H1 (cell line): ENCODE measurements around the gene SLC66A2. TPM values are rescaled to one million over a fixed set of nuclear protein-coding genes. Genes with fewer than 3 reads are reported as not detected.

Experiments used
- CTCF ChIA-PET: fragments of 300-600 bp; sonication (Branson Sonifier 250); formaldehyde crosslinking; loops from one replicate; lab custom pipeline; 2021; ENCODE audit not compliant: partially characterized antibody; lab: Charles Lee
- POLR2A ChIA-PET: fragments of 300-600 bp; sonication (Branson Sonifier 250); formaldehyde crosslinking; loops from one replicate; lab custom pipeline; 2021; ENCODE audit warnings: inconsistent platforms; ENCODE audit not compliant: partially characterized antibody; lab: Charles Lee
- DNase-seq, 2 experiments: peaks; one replicate each; pipeline versions ENCODE4 v3.0.0 to v3.0.0-alpha.2; 2010 to 2022; ENCODE audit warnings: low spot score in 2 of 2, low read depth in 1 of 2, mixed read lengths in 1 of 2
- FAIRE-seq: peaks from 2 replicates; lab custom pipeline; 2011; peaks lifted over from hg19 to GRCh38; lab: Jason Lieb, UNC
- H2AFZ ChIP-seq: 2 replicates; pipeline ENCODE4 v1.8.1; 2012; ENCODE audit warnings: low read length, inconsistent platforms
- H2AK5ac ChIP-seq: 2 replicates; pipeline ENCODE4 v1.6.1; 2013; ENCODE audit warnings: low read depth, low read length
- H2BK120ac ChIP-seq: replicated peaks from 2 replicates; pipeline ENCODE3; 2013; ENCODE audit warnings: low read depth, low read length, inconsistent platforms
- H2BK12ac ChIP-seq: 2 replicates; pipeline ENCODE4 v1.6.1; 2013; ENCODE audit warnings: low read depth, low read length
- H2BK15ac ChIP-seq: 2 replicates; pipeline ENCODE4 v1.6.1; 2013; ENCODE audit warnings: low read length
- H2BK20ac ChIP-seq: 2 replicates; pipeline ENCODE4 v1.6.1; 2013; ENCODE audit warnings: low read length
- H2BK5ac ChIP-seq: 2 replicates; pipeline ENCODE4 v1.6.1; 2013; ENCODE audit warnings: low read depth, low read length
- H3K14ac ChIP-seq: 2 replicates; pipeline ENCODE4 v1.6.1; 2013; ENCODE audit warnings: inconsistent platforms; ENCODE audit not compliant: insufficient read length
- H3K18ac ChIP-seq: 2 replicates; pipeline ENCODE4 v1.6.1; 2013; ENCODE audit warnings: low read length; ENCODE audit errors: extremely low read depth
- H3K23ac ChIP-seq: 2 replicates; pipeline ENCODE4 v1.6.1; 2013; ENCODE audit warnings: inconsistent platforms; ENCODE audit not compliant: insufficient read length
- H3K23me2 ChIP-seq: 2 replicates; pipeline ENCODE4 v1.6.1; 2013; ENCODE audit warnings: low read depth, low read length
- H3K27ac ChIP-seq: 2 replicates; pipeline ENCODE4 v1.6.1; 2011; ENCODE audit warnings: low read depth, low read length, inconsistent platforms
- H3K27me3 ChIP-seq, 4 experiments: replicated peaks in 1 of 4; 1 replicate in 1 of 4; 2 replicates in 3 of 4; pipeline versions ENCODE4 v1.6.1 to v1.8.1; 2011 to 2013; ENCODE audit warnings: low read length in 3 of 4, mild to moderate bottlenecking in 3 of 4, inconsistent platforms in 2 of 4, mixed read lengths in 2 of 4, moderate library complexity in 1 of 4; ENCODE audit not compliant: control insufficient read depth in 3 of 4, insufficient read depth in 3 of 4; ENCODE audit errors: extremely low read depth in 1 of 4
- H3K36me3 ChIP-seq, 4 experiments: 2 replicates each; pipeline versions ENCODE4 v1.6.1 to v1.8.1; 2011 to 2013; ENCODE audit warnings: mild to moderate bottlenecking in 4 of 4, low read length in 3 of 4, moderate library complexity in 2 of 4, control low read depth in 1 of 4, inconsistent platforms in 1 of 4; ENCODE audit not compliant: insufficient read depth in 4 of 4, control insufficient read depth in 2 of 4
- H3K4ac ChIP-seq: replicated peaks from 2 replicates; pipeline ENCODE3; 2013; ENCODE audit warnings: low read length, low read depth, mixed read lengths, inconsistent platforms; ENCODE audit not compliant: insufficient read length
- H3K4me1 ChIP-seq, 4 experiments: replicated peaks in 1 of 4; 1 replicate in 1 of 4; 2 replicates in 3 of 4; pipeline versions ENCODE4 v1.6.1 to v1.8.1; 2011 to 2013; ENCODE audit warnings: low read length in 3 of 4, inconsistent platforms in 2 of 4, mixed read lengths in 1 of 4; ENCODE audit not compliant: insufficient read depth in 4 of 4, control insufficient read depth in 3 of 4
- H3K4me2 ChIP-seq, 2 experiments: 2 replicates each; pipeline versions ENCODE4 v1.6.1 to v1.8.1; 2011 to 2013; ENCODE audit warnings: low read depth in 2 of 2, low read length in 2 of 2, control low read depth in 1 of 2, inconsistent platforms in 1 of 2, mild to moderate bottlenecking in 1 of 2; ENCODE audit not compliant: insufficient read depth in 1 of 2
- H3K4me3 ChIP-seq, 4 experiments: fragments of 200-600, 300-600 bp in 1 of 4; sonication (generic), shearing (Covaris generic), sonication (Bioruptor Twin) in 1 of 4; 2 replicates each; pipeline versions ENCODE4 v1.5.1 to v1.8.1; 2011 to 2016; ENCODE audit warnings: low read length in 4 of 4, low read depth in 3 of 4, control low read depth in 2 of 4, inconsistent platforms in 2 of 4, mild to moderate bottlenecking in 2 of 4, mixed read lengths in 1 of 4, moderate library complexity in 1 of 4; ENCODE audit not compliant: insufficient read depth in 2 of 4; ENCODE audit errors: extremely low read depth in 1 of 4
- H3K56ac ChIP-seq: replicated peaks from 2 replicates; pipeline ENCODE3; 2013; ENCODE audit warnings: low read depth, mild to moderate bottlenecking, mixed read lengths, low read length, inconsistent platforms; ENCODE audit not compliant: insufficient read length
- H3K79me1 ChIP-seq: 2 replicates; pipeline ENCODE4 v1.6.1; 2013; ENCODE audit warnings: low read depth, low read length, control low read depth
- H3K79me2 ChIP-seq, 2 experiments: 2 replicates each; pipeline versions ENCODE4 v1.6.1 to v1.8.1; 2012 to 2013; ENCODE audit warnings: low read length in 2 of 2, mild to moderate bottlenecking in 2 of 2, inconsistent platforms in 1 of 2; ENCODE audit not compliant: insufficient read depth in 2 of 2, control insufficient read depth in 1 of 2
- H3K9ac ChIP-seq, 4 experiments: replicated peaks in 1 of 4; 1 replicate in 1 of 4; 2 replicates in 3 of 4; pipeline versions ENCODE4 v1.6.1 to v1.8.1; 2011 to 2013; ENCODE audit warnings: low read depth in 3 of 4, low read length in 3 of 4, control low read depth in 2 of 4, mild to moderate bottlenecking in 2 of 4, moderate library complexity in 2 of 4, inconsistent platforms in 1 of 4; ENCODE audit errors: extremely low read depth in 1 of 4
- H3K9me3 ChIP-seq, 2 experiments: 2 replicates each; pipeline versions ENCODE4 v1.6.1 to v1.8.1; 2012 to 2013; ENCODE audit warnings: mild to moderate bottlenecking in 2 of 2, moderate library complexity in 2 of 2, control low read depth in 1 of 2, inconsistent platforms in 1 of 2, low read depth in 1 of 2, low read length in 1 of 2, mixed read lengths in 1 of 2; ENCODE audit not compliant: insufficient read depth in 2 of 2
- H4K20me1 ChIP-seq, 2 experiments: replicated peaks in 1 of 2; 2 replicates each; pipeline versions ENCODE3 to v1.8.1; 2011 to 2013; ENCODE audit warnings: inconsistent platforms in 2 of 2, low read length in 2 of 2, mild to moderate bottlenecking in 1 of 2; ENCODE audit not compliant: insufficient read depth in 2 of 2, control insufficient read depth in 1 of 2
- H4K5ac ChIP-seq: 2 replicates; pipeline ENCODE4 v1.6.1; 2013; ENCODE audit warnings: low read length, low read depth, mixed read lengths, inconsistent platforms; ENCODE audit not compliant: insufficient read length
- H4K8ac ChIP-seq: 2 replicates; pipeline ENCODE4 v1.8.0; 2013; ENCODE audit warnings: mild to moderate bottlenecking, moderate library complexity, low read length, inconsistent platforms; ENCODE audit not compliant: insufficient read depth; ENCODE audit errors: extremely low read depth
- H4K91ac ChIP-seq: replicated peaks from 2 replicates; pipeline ENCODE3; 2013; ENCODE audit warnings: low read length, mixed read lengths, inconsistent platforms; ENCODE audit not compliant: insufficient read length
- ATF3 ChIP-seq: IDR thresholded peaks from 2 replicates; pipeline ENCODE4 v1.6.1; 2011; ENCODE audit warnings: low read depth, mild to moderate bottlenecking, low read length; ENCODE audit not compliant: insufficient read depth
- BRCA1 ChIP-seq: IDR thresholded peaks from 2 replicates; pipeline ENCODE4 v1.6.1; 2012; ENCODE audit warnings: low read depth, low read length, improper control_type of control experiment
- CREB1 ChIP-seq: IDR thresholded peaks from 2 replicates; pipeline ENCODE4 v1.6.1; 2012; ENCODE audit warnings: inconsistent platforms
- E2F6 ChIP-seq: IDR thresholded peaks from 2 replicates; pipeline ENCODE4 v1.6.1; 2012; ENCODE audit warnings: inconsistent platforms
- KDM4A ChIP-seq: IDR thresholded peaks from one replicate; pipeline ENCODE4 v1.7.1; 2012; ENCODE audit warnings: low read depth, mild to moderate bottlenecking, moderate library complexity, low read length, inconsistent platforms; ENCODE audit not compliant: severe bottlenecking
- SAP30 ChIP-seq: fragments of 300-600 bp; sonication (generic); IDR thresholded peaks from 2 replicates; pipeline ENCODE4 v1.7.1; 2012; ENCODE audit warnings: low read length, moderate library complexity, mild to moderate bottlenecking, inconsistent platforms; ENCODE audit not compliant: insufficient read depth, insufficient replicate concordance
- SIX5 ChIP-seq: IDR thresholded peaks from 2 replicates; pipeline ENCODE4 v1.6.1; 2011; ENCODE audit warnings: mild to moderate bottlenecking, low read depth, low read length
- SP4 ChIP-seq: IDR thresholded peaks from 2 replicates; pipeline ENCODE4 v1.6.1; 2012; ENCODE audit warnings: low read length, inconsistent platforms
- SRF ChIP-seq: IDR thresholded peaks from 2 replicates; pipeline ENCODE4 v1.6.1; 2011; ENCODE audit warnings: mild to moderate bottlenecking, low read depth, low read length, moderate library complexity
- WGBS, 2 experiments: shearing (Covaris generic) in 1 of 2; methylation state at CpG; one replicate each; pipeline versions ENCODE4 v1.1.6 to v1.1.7; 2013 to 2015; ENCODE audit warnings: low lambda C conversion rate in 2 of 2, mixed read lengths in 2 of 2, inconsistent platforms in 1 of 2, low coverage in 1 of 2, missing lambda C conversion rate in 1 of 2; ENCODE audit not compliant: insufficient replicate concordance in 2 of 2, insufficient coverage in 1 of 2, insufficient read length in 1 of 2; ENCODE audit errors: extremely low coverage in 1 of 2, missing lambda C conversion rate in 1 of 2; 5-methylcytosine and 5-hydroxymethylcytosine counted together
- polyA plus RNA-seq, 7 experiments: library from polyadenylated mRNA; depleted of rRNA in 3 of 7; stranded (reverse) in 5 of 7; unstranded in 2 of 7; fragments of >200 nt in 5 of 7; fragments of 200-250 nt in 2 of 7; gene quantifications; 1 replicate in 5 of 7; 2 replicates in 1 of 7; 4 replicates in 1 of 7; pipeline versions ENCODE4 v1.2.1 to v1.2.3, GENCODE V29; 2011 to 2013; ENCODE audit warnings: missing spikeins in 2 of 7, mixed read lengths in 2 of 7
- total RNA-seq: library from RNA; stranded (reverse); fragmentation: NEBNext Ultra II Directional; extraction: Animal tissue kit (Norgen Biotek cat#: 25700); gene quantifications from 2 replicates; pipeline ENCODE4 v1.2.1, GENCODE V29; 2021

SLC66A2 gene
- total and polyA plus RNA-seq, 2 of the 8 experiments (the other 6 are each of a cell fraction or from before 2014, with no cell fraction given), result 15.0 to 18.9 TPM

- Histone ChIP-seq H3K36me3 (peaks cover 0 to 25% (median 0%) of the 10 kb centered on the region in 4 experiments; a peak in 3 of 8 replicates), H2BK15ac (no peak overlapping the region), H3K4me2 (no peak overlapping the region), H3K23me2 (no peaks in the 10 kb centered on the region), H3K4me1 (no peaks in the 10 kb centered on the region), H4K20me1 (peaks cover 0 to 1% of the 10 kb centered on the region in 2 experiments), H4K8ac (no peak overlapping the region), H4K5ac (no peak overlapping the region), H3K4ac (no peak overlapping the region), H3K4me3 (no peak overlapping the region), H3K27me3 (peaks cover 0 to 2% (median 0%) of the 10 kb centered on the region in 4 experiments; a peak in 1 of 7 replicates), H3K27ac (no peak overlapping the region), H4K91ac (no peak overlapping the region), H2BK120ac (no peak overlapping the region), H3K56ac (no peak overlapping the region), H2BK12ac (no peak overlapping the region), H3K9ac (no peak overlapping the region), H3K9me3 (peaks cover 16 to 65% of the 10 kb centered on the region in 2 experiments), H2AK5ac (no peak overlapping the region), H3K79me2 (no peaks in the 10 kb centered on the region), H2BK5ac (no peak overlapping the region), H3K79me1 (no peaks in the 10 kb centered on the region), H3K14ac (no peak overlapping the region), H2AFZ (no peak overlapping the region), H3K23ac (no peak overlapping the region), H3K18ac (no peak overlapping the region), H2BK20ac (no peak overlapping the region)
- no peak for TF ChIP-seq SAP30
- TF ChIP-seq SIX5, result no peak
- no peak for TF ChIP-seq KDM4A
- TF ChIP-seq ATF3, result no peak
- TF ChIP-seq SP4, result no peak
- no peak for TF ChIP-seq BRCA1
- TF ChIP-seq E2F6, result no peak
- no peak for TF ChIP-seq CREB1
- TF ChIP-seq SRF, result no peak
- POLR2A ChIA-PET, result no interaction called here
- FAIRE-seq, result no peak
- WGBS, 2 experiments, result 97% methylated on average over 19 of the region's 20 CpGs; no CpG with 5 or more reads in 1 of the 2 experiments
- CTCF ChIA-PET, result no interaction called here
- no peak for DNase-seq
Observed at GRCh38 chr18:79902640-79903039, 48.8 kb downstream of the SLC66A2 start.
